NCI-H128 (cell line): ENCODE results near the gene KLHDC4.
"Not testable (repeated sequence)": the region's sequence is repeated elsewhere in the genome, so short reads cannot be mapped to it uniquely, and the experiment has no call there.

Source experiments
- DNase-seq: peaks from one replicate; lab custom pipeline; 2025; ENCODE audit not compliant: unreplicated experiment; lab: John Stamatoyannopoulos, UW

Gene KLHDC4

GRCh38 chr16:87765776-87766484, at the start of gene KLHDC4:
Gene KLHDC4 (minus strand): TSS chr16:87765986. CDS start chr16:87765890, 96 bp downstream.
- no peak for DNase-seq

GRCh38 chr16:87815567-87815966, 49.8 kb upstream of the KLHDC4 start:
- no peak for DNase-seq

GRCh38 chr16:87812200-87812656, 46.4 kb upstream of the KLHDC4 start:
- no peak for DNase-seq

GRCh38 chr16:87811454-87811853, 45.7 kb upstream of the KLHDC4 start:
- DNase-seq: not testable (repeated sequence)

- DNase-seq: no peak
Measured at GRCh38 chr16:87809150-87809902, 43.5 kb upstream of the KLHDC4 start.

- no peak for DNase-seq
Measured at GRCh38 chr16:87808108-87808507, 42.3 kb upstream of the KLHDC4 start.

GRCh38 chr16:87806641-87807546, 41.1 kb upstream of the KLHDC4 start:
- DNase-seq: peak; percentile 38

GRCh38 chr16:87806261-87806640, 40.5 kb upstream of the KLHDC4 start:
- DNase-seq: no peak

GRCh38 chr16:87803385-87803784, 37.6 kb upstream of the KLHDC4 start:
- no peak for DNase-seq

- DNase-seq: no peak
Measured at GRCh38 chr16:87802670-87803069, 36.9 kb upstream of the KLHDC4 start.

GRCh38 chr16:87801679-87802259, 36.0 kb upstream of the KLHDC4 start:
- DNase-seq: no peak

- DNase-seq: no peak
Measured at GRCh38 chr16:87800497-87800896, 34.7 kb upstream of the KLHDC4 start.

GRCh38 chr16:87795336-87795735, 29.6 kb upstream of the KLHDC4 start:
- DNase-seq: no peak

GRCh38 chr16:87794485-87795078, 28.8 kb upstream of the KLHDC4 start:
- no peak for DNase-seq

- no peak for DNase-seq
Measured at GRCh38 chr16:87792205-87792565, 26.4 kb upstream of the KLHDC4 start.

- no peak for DNase-seq
Measured at GRCh38 chr16:87791295-87792204, 25.8 kb upstream of the KLHDC4 start.

- no peak for DNase-seq
Measured at GRCh38 chr16:87790292-87791100, 24.7 kb upstream of the KLHDC4 start.

- DNase-seq: no peak
Measured at GRCh38 chr16:87789437-87790291, 23.9 kb upstream of the KLHDC4 start.
